GM21576 (cell line): Measurements from ENCODE around the gene GTPBP3.

ENCODE experiments used
- ATAC-seq: cut with Tn5 transposase; IDR thresholded peaks from one replicate; pipeline ENCODE4 v1.9.1; 2021; ENCODE audit warnings: mild to moderate bottlenecking, moderate library complexity; ENCODE audit not compliant: unreplicated experiment

The GTPBP3 gene

GRCh38 chr19:17378271-17378670 is 40.9 kb downstream of the GTPBP3 start:
- no peak for ATAC-seq

GRCh38 chr19:17379221-17379631 is 41.9 kb downstream of the GTPBP3 start:
- ATAC-seq = no peak

- no peak for ATAC-seq
These were observed 43.2 kb downstream of the GTPBP3 start for GRCh38 chr19:17380426-17381138.

GRCh38 chr19:17385878-17386611 is 48.7 kb downstream of the GTPBP3 start:
- no peak for ATAC-seq

- ATAC-seq = no peak
These were observed 51.9 kb downstream of the GTPBP3 start for GRCh38 chr19:17389288-17389687.

GRCh38 chr19:17389957-17390664 is 52.8 kb downstream of the GTPBP3 start:
- no peak for ATAC-seq

GRCh38 chr19:17390665-17391370 is 53.5 kb downstream of the GTPBP3 start:
- ATAC-seq = peak; percentile 83

- ATAC-seq = no peak
These were observed 54.2 kb downstream of the GTPBP3 start for GRCh38 chr19:17391371-17392151.
